HG03558 (cell line): ENCODE measurements around the gene HNRNPA3.
"Not testable (repeated sequence)": the region's sequence is repeated elsewhere in the genome, so short reads cannot be mapped to it uniquely, and the experiment has no call there.

Source experiments
- ATAC-seq: cut with Tn5 transposase; IDR thresholded peaks from one replicate; pipeline ENCODE4 v1.9.1; 2021; ENCODE audit warnings: moderate number of reproducible peaks; ENCODE audit not compliant: unreplicated experiment; ENCODE audit errors: extremely low read depth

HNRNPA3 gene

DNA sequence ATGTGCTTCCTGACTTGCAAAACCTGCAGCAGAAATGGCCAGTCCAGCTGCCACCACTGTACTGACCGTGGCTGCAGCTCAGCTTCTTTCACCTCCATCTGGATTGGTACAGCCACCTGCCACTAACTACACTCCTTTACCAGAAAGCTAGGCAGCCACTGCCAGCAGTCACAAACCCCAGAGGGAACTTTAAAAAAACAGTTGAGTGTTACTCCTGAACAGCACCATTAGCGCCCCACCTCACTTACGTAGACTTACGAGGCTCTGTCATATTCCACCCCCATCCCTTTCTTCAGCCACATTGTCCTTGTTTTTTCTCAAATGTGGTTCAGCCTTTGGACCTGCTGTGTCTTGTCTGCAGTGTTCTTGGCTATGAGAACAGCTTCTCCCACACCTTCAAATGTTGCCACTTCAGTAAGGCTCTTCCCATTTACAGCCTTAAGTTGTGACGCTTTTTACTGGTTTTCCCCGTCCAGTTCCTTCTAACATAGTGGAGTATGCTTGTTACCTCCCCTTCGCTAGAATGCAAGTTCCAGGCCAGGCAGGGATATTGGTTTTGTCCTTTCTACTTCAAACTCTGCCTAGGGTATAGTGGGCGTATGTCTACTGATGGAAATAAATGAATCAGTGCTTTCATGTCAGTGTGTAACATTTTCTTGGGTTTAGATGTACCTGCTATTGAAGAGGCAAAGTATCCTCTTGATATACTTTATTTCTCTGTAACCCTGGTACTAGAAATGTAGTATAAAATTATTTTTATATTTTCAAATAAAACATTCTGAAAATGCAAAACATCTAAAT, 17.0 kb downstream of the HNRNPA3 start:
- no peak for ATAC-seq

DNA sequence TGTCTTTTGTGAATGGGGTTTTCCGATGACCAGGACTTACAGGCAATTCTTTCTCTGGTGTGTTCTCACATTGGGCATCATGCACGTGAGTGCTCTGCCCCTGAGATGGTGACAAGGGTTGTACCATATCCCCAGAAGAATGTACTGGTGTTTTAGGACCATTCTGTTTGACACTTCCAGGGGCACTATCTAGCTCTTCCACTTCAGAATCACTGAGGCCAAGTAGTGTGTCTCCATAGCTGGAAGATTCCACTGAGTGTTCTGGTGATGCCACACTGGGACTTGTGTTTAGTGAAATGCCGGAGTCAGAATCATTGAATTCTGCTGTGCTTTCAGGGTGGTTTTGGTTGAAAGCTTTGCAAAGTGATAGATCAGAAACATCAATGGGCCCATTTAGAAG, 18.7 kb downstream of the HNRNPA3 start:
- ATAC-seq: no peak

DNA sequence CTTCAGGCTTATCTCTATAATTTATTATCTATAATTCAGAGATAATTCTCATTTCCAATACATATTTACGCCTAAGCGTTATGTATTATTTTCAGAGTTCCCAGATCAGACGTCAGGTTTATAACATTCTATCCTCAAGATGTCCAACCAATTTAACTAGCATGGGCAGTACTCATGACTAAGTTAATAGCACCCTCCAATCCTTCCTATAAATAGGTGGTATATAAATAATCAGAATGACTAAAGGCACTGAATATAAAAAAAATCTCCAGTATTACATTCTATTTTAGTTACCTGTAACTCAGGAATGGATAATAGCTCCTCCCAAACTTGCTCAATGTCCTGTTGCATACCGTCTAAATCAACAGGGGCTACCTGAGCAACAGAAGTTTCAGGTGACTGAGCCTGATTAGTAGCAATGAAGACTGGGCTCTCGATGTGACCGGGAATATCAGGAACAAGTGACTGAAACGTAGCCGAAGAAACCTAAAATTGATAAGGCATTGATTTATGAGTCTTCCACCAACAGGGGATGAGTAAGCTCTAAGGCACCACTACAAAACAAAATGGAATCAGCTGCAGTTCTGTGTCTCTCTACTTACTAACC, 19.6 kb downstream of the HNRNPA3 start:
- no peak for ATAC-seq

DNA sequence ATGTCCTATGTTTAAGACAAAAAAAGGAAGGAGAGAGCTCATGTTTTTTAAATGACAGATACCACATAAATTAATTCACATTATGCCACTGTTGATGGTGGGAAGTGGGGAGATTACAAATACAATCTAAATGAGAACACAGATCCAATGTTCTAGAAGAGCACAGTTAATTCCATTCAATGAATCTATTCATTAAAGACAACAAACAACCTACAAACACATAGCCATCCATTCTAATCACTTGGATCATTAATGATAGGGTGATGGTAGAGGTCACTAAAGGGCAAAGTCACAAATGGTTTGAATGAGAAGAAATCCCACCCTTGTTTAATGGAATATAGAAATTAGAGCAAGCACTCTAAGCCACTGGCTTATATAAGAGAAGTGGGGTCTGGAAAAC, 21.7 kb downstream of the HNRNPA3 start:
- ATAC-seq: no peak

DNA sequence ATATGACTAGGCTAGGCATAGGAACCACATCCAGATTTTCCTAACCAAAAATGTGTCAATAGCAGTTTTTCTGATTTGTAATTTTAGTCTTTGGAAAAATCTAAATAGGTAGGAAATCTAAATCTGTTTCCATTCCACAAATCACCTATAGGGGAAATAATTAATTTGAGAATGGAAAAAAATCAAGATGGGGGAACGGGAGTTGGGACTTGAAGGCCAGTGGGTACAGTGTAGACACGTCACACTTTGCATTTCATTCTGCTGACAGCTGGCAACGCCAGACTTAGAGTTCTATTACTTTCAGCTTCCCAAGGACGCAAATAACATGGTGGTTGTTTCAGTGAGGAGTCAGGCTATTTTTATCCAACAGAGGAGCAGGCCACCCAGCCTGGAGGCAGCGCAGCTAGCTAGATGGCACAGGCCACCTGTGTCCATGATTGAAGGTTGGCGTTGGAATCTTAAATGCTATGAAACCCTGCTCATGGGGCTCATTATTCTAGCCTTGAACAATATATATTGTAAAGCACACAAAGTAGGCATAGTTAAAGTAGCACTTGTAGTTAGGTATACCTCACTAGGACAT, 23.4 kb downstream of the HNRNPA3 start:
- ATAC-seq: no peak

DNA sequence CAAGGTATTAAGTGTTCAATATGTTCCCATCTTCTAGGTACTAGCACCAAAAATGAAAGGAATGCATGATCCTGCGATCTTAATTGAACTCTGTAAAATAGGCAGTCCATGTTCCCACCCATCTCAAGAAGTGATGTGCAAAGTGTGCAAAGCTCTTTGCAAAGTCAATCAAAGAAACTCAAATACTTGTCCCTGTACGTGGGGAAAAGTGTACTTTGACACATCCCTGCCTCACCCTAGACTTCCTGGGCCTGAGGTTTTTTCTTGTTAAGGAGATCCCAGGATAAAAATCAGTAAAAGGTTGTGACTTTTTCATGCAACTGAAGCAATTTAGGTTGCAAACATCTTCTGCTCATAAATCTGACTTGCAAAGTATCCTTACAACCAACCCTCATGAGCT, 25.3 kb downstream of the HNRNPA3 start:
- ATAC-seq: no peak

DNA sequence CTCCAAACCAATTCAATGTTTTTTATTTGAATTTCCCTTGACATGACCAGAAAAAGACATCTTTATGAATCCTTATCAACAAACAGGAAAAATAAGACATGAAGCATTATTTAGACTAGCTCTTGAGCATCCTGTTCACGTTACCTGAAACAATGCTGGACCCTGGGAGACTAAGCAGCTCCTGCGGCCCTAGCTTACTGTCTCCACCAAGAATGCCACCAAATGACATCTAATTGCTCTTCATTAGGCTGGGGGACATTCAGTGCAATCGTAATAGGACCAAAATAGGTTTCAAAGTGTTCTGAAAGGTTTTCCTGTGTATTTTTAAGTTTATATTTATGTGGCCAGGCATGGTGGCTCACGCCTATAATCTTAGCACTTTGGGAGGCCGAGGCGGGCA, 26.5 kb downstream of the HNRNPA3 start:
- ATAC-seq: no peak

DNA sequence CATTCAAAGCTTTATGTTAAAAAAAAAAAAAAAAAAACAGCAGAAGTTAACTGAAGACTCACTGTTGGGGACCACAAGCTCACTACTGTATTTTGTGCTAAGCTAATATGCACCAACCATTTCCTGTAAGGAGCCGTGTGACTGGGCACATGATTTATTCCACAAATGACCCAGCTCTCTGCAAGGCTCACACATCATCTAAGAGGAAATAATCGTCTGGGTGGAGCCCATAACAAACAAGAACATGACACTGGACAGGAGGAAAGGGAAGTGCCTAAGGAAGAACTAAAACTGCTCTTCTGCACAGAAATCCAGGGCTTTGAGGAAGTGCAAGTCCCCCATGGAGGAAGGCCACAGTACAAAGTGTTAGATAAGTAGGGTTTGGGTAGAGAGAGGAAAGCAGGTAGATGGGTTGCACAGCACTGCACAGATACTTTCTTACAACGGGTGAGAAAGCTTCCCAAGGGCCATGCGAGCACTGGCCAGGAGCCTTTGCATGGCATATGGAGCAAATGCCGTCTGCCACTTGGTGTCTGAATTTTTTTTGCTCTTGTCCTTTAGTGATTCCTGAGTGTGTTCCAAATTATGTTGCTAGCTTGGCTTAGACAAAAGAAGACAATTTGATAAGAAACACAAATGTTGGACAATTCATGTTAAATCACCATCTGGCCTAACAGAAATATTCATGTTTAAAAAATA, 27.5 kb downstream of the HNRNPA3 start:
- ATAC-seq: no peak

DNA sequence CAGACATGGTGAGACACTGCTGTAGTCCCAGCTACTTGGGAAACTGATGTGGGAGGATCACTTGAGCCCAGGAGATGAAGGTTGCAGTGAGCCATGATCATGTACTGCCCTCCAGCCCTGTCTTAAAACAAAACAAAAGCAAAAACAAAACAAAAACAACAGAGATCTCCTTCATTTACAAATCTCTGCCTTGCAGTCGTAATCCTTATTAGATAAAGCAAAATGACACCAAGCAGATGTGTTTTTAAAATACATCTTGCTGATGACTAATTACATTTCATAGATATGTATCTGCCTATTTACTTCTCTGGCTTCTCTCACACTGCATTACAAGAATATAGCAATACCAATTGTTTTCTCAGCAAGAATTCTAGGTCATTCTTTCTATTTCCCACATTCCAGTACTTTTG, 29.1 kb downstream of the HNRNPA3 start:
- ATAC-seq: no peak

DNA sequence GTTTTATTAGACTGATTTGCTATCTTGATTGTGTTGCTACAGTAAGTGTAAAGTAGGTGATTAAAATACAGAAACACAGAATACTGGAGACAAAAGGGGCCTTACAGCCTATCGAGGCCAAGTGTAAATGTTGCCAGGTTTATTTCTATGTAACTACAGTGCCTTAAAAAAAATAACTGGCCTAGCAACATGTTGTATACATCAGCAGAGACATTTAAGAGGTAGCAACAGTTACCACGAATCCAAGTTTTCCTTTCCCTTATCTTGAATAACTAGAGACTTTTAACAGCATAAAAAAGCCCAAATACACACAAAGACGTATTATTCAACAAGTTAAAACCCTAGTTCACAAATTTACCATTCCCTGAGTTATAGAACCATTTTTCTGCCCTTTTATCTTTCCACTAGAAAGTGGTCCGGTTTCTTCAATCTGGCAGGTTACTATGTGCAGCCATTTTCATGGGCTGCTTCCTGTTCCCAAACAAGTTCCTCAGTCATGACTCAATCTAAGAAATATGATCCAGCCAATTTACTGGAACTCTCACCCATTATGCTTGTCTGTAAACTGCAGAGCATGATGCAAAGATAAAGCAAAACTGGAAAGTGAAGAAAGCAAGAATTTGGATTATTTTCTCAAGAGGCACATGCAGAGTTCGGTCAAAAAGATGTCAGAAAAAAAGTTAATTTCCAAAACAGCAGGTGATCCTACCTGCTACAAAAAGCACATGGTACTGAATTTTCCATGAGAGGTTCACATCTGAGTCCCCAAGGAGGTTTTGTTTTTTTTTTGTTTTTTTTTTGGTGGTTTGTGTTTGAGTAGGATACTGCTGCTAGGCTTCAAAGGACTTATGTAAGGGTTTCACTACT, 29.8 kb downstream of the HNRNPA3 start:
- no peak for ATAC-seq

DNA sequence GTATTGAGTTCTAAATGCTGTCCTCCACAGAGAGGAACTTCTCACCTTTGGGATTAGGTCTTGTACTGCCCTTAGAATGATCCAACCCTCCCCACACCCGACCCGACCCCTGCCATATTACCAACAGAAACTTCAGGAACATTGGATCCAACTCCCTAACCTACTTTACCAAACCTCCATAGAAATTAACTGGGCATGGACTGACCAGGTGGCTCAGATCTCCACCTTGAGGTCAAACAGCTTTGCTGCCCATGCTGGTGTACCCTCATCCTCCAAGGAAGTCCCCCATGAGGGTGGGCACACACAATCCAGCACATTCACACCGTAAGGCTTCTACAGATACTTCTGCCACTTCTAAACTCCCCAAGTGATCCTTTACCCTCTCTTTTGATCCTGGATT, 30.5 kb downstream of the HNRNPA3 start:
- no peak for ATAC-seq

DNA sequence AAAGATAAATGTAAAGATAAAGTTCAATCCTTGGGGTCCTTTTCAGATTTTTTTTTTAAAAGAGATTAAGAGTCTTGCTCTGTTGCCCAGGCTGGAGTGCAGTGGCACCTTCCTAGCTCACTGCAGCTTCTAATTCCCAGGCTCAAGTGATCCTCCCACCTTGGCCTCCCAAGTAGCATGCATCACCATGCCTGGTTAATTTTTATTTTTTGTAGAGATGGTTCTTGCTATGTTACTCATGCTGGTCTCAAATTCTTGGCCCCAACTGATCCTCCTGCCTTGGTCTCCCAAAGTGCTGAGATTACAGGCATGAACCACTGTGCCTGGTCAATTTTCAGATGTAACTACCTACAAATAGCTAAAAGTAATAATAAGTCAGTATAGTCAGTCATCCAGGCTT, 30.9 kb downstream of the HNRNPA3 start:
- ATAC-seq: no peak

DNA sequence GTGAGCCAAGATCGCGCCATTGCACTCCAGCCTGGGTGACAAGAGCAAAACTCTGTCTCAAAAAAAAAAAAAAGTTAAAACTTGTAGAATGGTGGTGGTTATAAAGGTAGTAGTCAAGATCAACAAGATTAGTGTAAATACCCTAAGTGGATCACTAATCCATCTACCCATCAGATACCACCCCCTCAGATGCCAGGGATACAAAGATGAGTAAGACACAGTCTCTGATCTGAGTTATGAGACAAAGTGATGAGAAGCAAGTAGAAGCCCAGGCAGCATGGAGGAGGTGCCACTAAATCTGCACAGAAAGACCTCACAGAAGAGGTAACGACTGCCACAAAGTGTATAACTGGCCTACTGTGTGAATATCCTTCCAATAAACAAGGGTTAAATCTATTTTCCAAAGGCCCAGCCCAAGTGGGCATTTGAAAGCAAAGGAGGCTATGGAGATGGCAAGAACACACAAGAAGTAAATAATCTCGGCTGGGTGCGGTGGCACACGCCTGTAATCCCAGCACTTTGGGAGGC, 31.7 kb downstream of the HNRNPA3 start:
- no peak for ATAC-seq

DNA sequence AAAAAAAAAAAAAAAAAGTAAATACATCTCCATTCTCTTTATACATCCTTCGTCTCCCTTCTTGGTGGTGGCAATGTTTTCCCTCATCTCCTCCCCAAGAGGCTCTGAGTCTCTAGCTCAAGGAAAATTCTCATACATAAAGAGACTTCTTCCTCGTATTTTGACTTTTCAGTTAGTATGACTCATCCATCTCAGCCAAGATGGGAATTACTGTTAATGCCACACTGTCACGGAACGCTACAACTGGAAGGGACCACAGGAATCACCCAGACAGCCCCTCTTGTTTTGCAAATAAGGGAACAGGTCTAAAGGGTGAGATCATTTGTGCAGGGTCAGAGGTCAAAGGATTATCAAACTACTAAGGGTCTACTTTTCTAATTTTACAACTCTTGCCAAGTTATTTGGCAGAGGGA, 32.4 kb downstream of the HNRNPA3 start:
- no peak for ATAC-seq

DNA sequence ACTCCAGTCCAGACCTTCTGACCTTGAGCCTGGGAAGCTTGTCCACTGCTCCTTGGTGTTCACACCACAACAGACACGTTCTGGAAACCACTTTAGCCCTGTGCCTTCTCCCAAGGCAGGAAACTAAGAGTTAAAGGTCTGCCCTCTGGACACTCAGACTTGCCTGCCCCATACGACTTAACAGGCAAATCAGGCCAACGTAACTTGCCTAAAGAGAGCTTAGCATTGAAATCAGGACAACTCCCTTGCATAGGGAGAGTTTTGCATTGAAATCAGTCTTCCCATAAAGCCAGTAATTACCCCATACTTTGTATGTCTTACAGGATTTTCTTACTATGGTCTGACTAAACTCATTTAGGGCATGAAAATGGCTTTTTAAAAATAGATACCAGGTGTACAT, 33.4 kb downstream of the HNRNPA3 start:
- ATAC-seq: no peak

DNA sequence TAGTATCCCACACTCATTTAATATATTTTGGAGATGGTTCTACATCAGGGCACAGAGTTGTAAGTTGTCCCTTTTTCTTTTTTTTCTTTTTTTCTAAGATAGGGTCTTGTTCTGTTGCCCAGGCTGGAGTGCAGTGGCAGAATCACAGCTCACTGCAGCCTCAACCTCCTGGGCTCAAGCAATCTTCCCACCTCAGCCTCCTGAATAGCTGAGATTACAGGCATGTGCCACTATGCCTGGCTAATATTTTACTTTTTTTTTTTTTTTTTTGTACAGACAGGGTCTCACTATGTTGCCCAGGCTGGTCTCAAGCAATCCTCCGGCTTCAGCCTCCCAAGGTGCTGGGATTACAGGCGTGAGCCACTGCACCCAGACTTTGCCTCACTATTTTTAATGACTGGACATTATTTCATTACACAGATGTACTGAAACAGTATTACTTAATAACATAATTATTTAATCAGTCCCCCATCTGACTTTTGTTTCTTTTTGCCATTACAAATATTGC, 34.0 kb downstream of the HNRNPA3 start:
- not testable (repeated sequence) for ATAC-seq

DNA sequence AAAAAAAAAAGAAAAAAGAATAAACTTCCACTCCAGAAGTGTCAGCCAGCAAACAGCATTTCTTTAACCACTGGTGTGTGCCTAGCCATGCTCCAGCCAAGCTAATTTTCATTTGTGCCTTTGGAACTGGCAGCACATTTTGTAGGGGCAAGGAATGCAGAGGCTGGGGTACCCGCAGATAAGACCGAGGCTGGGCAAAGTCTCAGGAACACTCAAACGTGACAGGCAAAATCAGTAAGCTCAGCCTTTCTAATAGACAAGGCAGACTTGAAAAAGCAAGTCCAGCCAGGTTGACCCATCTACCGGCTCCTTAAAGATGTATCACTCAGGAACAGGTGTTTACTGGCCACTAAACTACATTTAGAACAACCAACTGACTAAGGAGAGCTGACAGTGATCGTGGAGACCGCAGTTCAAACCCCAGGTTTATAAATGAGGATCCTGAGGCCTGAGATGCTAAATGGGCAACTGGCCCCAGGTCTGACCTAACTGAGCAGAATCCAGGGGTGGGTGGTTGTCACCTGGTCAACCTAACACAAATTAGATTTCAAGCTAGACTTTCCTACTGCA, 35.2 kb downstream of the HNRNPA3 start:
- no peak for ATAC-seq

DNA sequence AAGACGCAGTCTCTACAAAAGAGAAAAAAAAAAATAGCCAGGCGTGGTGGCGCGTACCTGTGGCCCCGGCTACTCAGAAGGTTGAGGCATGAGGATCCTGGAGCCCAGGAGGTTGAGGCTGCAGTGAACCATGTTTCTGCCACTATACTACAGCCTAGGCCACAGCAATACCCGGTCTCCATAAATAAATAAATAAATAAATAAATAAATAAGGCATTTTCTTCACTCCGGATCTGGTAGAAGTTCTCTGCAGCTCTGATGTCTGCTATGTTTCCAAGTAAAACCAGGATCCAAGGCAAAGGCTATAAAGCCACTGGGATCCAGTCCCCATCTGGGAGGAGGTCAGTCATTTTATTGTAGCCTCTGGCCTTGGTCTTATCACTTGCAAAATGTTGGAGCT, 36.4 kb downstream of the HNRNPA3 start:
- ATAC-seq: no peak

DNA sequence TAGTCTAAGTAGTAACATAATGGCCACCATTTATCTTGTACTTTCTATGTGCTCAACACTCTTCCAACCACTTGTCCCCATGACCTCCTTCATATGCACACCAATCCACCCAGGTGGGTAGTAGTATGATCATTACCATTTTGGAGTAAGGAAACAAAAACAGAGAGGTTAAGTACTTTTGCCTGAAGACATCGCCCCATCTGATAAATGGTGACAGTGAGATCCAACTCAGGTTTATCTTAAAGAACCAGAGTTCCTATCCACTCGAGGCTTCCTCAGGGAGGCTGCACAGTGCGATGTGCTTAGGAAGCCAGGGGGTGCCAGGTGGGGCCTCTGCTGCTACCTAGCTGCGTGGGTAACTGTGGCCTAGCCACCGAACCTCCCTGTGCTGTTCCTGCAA, 37.9 kb downstream of the HNRNPA3 start:
- ATAC-seq: no peak
